Head of caudate nucleus (tissue), 42 donors: Measurements from ENCODE around the gene VIT.

Experiments used
- DNase-seq, 42 donors: peaks; one replicate each; pipeline versions ENCODE4 v3.0.0 to v3.0.0-alpha.2; 2020 to 2021; ENCODE audit warnings: mixed read lengths in 7 of 42
- intact Hi-C: fragments of 100-400 bp; cut with DNase I; formaldehyde crosslinking; loops from one replicate; pipeline ENCODE4 v1.15.0; 2022

The VIT gene

GRCh38 chr2:36705326-36706020 lies 9.0 kb downstream of the VIT start:
- no peak for DNase-seq
- intact Hi-C loops = no loop called here

DNA sequence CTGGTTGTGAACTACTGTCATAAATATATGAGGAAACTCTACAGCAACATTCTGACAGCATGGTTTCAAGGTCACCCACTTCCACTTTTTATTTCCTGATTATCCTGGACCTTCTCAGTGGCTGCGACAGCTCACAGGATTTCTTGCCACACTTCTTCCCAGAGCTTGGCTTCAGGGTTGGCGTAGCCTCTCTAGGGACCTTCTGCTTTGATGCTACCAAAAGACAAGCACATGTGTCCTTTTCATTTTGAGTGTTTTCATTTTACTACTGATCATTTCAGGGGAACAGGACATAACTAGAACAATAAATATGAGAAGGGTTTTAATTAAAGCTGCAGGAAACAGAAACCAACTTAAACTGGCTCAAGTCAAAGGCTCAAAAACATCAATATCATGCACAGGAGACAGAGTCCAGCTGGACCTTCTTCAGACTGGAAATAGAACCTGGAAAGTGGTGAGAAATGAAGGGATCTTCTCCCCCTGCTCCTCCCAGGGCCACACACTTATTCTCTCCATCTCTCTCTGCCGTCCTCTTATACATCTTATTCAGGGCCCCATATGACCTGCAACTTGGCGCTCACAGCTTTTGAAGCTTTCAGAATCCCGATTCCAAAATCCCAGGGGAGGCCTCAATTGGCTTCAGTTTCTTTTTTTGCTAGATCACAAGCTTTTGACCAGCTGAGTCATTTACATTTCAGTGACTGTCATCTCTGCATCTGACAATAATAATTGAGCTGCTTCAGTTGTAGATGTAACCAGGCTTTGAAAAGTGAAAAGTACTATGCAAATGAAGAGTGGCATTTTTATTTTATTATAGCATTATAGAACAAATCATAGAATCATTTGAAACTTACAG lies 9.7 kb downstream of the VIT start:
- DNase-seq = no peak
- intact Hi-C loops = no loop called here

DNA sequence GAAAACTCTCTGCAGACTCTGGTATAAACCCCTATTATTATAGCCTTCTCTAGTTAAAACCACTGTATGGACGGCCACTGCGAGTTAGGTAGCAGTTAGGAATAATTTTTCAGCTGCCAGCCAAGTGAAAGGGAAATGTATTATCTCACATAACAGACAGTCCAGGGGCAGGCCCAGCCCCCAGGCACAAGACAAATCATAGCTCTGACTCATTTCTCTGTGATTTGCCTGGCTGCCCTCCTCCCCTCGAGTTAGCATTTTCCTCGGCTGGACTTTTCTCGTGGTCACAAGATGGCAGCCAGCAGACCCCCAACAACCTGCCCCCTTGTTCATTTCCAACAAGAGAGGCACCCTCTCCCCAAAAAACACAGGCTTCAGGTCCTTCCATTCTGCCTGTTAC lies 10.5 kb downstream of the VIT start:
- intact Hi-C loops = no loop called here
- DNase-seq = no peak

GRCh38 chr2:36708041-36708741 lies 11.7 kb downstream of the VIT start:
- intact Hi-C loops = no loop called here
- DNase-seq = no peak

GRCh38 chr2:36710858-36711515 lies 14.5 kb downstream of the VIT start:
- intact Hi-C loops = no loop called here

DNA sequence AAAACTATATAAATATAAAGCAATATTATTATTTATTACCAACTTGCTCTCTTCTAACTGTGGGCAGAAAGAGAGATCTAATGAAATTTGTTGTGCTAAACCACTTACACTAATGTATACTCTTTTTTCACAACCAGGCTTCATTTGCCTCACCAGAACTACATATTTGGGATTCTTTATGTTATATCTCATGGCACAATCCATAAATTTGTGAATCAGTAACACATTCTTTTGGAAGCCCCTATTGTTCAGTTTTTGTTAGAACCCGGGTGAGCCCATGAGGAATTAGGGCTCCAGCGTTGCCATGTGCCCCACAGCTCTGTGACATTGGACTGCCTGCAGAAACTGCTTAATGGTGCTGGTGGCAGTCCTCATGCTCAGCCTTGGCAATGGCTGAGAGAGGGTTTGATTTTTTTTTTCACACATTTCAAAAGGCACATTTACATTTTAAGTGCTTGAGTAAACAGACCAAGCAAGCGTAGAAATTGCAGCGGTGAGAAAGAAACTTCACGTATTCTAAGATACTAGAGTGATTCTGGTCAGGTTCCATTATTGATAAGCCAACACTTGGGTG lies 15.3 kb downstream of the VIT start:
- intact Hi-C loops = no loop called here
- no peak for DNase-seq

More at GRCh38 chr2:36710858-36711515, 14.5 kb downstream of the VIT start:
- no peak for DNase-seq

GRCh38 chr2:36713310-36713709 lies 16.8 kb downstream of the VIT start:
- intact Hi-C loops = no loop called here
- no peak for DNase-seq

DNA sequence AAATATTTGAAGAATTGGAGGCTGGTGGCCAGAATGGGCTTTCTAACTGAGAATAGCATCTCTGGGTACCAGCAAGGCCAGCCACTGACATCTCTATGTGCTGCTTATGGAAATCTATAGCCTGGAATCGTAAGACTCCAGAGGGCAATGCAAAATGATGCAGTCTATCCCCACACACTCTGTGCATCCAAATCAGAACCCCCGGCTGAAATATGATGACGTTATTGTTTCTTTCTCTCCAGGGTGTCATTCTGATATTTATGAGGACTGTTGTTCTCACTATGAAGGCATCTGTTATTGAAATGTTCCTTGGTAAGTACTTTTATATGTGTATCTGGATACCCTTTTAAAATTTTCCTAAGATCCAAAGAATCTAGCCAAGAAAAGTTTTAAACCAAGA lies 19.6 kb downstream of the VIT start:
- intact Hi-C loops = no loop called here
- no peak for DNase-seq

DNA sequence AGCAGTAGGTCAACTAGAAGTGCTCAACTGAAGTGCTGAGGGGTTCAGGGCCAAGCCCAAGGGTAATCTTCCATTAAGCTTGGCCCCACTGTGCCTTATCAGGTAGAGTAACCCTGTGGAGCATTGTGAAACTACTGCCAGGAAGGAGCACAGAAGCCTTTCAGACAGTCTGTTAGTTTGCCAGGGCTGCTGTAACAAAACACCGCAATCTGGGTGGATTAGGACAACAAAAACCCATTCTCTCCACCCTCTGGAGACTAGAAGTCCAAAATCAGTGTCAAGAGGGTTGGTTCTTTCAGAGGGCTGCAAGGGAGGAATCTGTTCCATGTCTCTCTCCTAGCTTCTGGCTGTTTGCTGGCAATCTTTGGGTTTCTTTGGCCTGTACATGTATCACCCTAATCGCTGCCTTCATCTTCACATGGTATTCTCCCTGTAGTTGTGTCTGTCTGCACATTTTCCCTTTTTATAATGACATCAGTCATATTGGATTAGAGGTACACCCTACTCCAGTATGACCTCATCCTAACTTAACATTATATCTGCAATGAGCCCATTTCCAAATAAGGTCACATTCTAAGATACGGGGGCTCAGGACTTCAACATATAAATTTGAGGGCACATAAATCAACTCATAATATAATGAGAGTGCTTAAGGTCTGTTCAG lies 21.2 kb downstream of the VIT start:
- intact Hi-C loops = no loop called here
- no peak for DNase-seq

- DNase-seq = no peak
- intact Hi-C loops = no loop called here
Measured at GRCh38 chr2:36727550-36727949, 31.0 kb downstream of the VIT start.

GRCh38 chr2:36729067-36729466 lies 32.6 kb downstream of the VIT start:
- intact Hi-C loops = no loop called here
- DNase-seq = no peak

- intact Hi-C loops = no loop called here
Measured at GRCh38 chr2:36731941-36732672, 35.6 kb downstream of the VIT start.

GRCh38 chr2:36732673-36733036 lies 36.1 kb downstream of the VIT start:
- intact Hi-C loops = no loop called here

More at GRCh38 chr2:36731941-36732672, 35.6 kb downstream of the VIT start:
- DNase-seq = no peak

GRCh38 chr2:36733215-36733614 lies 36.7 kb downstream of the VIT start:
- DNase-seq = no peak
- intact Hi-C loops = no loop called here

More at GRCh38 chr2:36732673-36733036, 36.1 kb downstream of the VIT start:
- no peak for DNase-seq

- intact Hi-C loops = no loop called here
- DNase-seq = no peak
Measured at GRCh38 chr2:36734304-36734703, 37.8 kb downstream of the VIT start.

DNA sequence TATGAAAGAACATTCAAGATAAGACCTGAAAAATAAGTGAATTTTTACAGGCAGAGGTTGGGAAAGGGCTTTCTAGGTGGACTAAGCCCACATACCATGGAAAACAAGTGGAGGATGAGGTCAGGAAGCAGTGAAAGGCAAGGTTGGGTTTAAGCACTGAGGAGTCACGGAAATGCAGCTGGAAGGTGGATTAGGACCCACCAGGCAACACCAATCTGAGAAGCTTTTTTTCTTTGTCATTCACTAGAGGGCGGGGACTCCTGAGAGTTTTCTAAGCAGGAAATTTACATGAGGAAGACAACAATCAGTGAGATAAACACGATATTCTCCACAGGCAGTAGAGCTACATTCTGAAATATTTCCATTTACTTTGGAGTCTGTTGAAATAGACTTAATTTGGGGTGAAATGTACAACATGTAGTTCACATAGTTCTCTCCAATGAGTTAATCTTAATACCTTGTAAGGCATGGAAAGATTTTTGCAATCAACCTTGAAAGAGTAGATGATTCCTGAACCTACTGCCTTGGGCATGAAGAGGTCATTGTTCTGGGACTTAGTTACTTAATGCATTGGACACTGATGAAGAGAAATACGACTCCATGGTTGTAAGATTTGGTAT lies 40.7 kb downstream of the VIT start:
- no peak for DNase-seq
- intact Hi-C loops = no loop called here

GRCh38 chr2:36740061-36740460 lies 43.6 kb downstream of the VIT start:
- no peak for DNase-seq
- intact Hi-C loops = no loop called here
